GM21825 (cell line): Measurements from ENCODE around the gene DLGAP5.
A peak's percentile ranks its signal among the peaks of the same experiment; 100 is the strongest.

Experiments
- ATAC-seq: cut with Tn5 transposase; IDR thresholded peaks from one replicate; pipeline ENCODE4 v1.9.1; 2021; ENCODE audit warnings: mild to moderate bottlenecking, moderate library complexity; ENCODE audit not compliant: unreplicated experiment

Gene DLGAP5

DNA sequence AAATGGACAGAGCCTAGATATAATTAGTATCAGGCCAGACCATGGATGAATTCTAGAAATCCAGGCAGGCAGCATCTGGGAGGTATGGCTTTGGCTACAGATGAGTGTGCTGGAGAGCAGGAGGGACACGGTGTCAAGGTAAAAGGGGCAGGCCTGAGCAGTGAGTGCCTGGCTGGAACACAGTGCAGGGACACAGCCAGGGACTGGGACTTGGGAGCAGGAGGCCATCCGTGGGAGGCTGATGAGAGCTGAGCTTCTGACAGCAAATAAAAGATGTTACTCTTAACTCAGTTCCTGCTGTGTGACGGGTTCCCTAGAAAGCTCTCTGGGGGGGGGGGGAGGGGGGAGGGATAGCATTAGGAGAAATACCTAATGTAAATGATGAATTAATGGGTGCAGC is 75.9 kb downstream of the DLGAP5 start:
- no peak for ATAC-seq

DNA sequence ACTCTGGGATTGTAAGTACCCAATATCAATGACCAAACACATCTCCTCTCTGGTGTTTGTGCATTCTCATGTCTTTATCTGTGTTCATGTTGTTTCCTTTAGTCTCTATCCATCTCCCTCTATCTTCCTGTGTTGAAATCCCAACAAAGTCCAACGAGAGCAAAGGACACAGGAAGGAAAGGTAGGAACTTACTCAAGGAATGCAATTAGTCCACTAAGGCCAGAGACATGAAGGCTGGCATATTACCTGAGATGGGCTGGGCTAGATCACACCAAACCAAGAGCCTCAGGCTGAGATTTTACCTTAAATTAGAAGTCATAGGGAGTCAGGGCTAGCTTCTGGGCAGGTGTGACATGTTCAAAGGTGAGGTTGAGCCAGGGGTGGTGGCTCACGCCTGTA is 76.7 kb downstream of the DLGAP5 start:
- no peak for ATAC-seq

DNA sequence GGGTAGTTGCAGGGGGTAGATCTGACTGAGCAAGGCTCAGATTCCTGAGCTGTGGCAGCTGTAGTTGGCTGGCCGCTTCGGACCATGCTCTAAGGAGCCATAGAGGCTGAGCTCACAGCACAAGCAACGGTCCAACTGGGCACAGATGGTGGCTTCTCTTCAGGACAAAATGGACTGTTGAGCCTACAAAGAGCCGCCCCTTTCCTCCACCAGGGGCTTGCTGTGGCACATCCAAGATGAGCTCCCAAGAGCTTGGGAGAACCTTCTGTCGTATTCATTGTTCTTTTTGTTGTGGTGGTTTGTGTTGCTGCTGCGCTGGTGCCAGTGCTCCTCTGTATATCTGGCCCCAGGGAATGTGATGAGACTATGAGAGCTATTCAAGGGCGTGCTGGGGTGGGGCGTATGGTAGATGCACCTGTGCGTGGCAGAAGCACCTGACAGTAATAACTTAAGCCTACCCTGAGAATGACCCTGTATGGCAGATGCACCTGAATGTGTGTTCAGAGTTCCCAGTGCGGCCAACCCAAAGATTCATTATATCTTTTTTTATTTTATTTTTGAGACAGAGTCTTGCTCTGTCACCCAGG is 80.2 kb downstream of the DLGAP5 start:
- ATAC-seq: no peak

DNA sequence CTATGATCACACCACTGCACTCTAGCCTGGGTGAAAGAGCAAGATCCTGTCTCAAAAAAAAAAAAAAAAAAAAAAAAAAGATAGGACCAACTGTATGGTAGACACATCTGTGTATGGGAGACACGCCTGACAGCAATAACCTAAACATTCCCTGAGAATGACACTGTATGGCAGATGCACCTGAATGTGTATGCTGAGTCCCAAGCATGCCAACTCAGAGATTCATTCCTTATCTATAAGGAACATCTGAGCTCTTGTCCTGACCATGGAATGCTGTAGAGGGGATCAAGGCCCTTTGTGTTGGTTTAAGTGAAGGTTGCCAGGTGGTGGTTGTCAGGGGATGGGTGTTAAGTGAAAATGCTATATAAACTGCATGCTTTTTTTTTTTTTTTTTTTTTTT is 81.5 kb downstream of the DLGAP5 start:
- ATAC-seq: no peak

DNA sequence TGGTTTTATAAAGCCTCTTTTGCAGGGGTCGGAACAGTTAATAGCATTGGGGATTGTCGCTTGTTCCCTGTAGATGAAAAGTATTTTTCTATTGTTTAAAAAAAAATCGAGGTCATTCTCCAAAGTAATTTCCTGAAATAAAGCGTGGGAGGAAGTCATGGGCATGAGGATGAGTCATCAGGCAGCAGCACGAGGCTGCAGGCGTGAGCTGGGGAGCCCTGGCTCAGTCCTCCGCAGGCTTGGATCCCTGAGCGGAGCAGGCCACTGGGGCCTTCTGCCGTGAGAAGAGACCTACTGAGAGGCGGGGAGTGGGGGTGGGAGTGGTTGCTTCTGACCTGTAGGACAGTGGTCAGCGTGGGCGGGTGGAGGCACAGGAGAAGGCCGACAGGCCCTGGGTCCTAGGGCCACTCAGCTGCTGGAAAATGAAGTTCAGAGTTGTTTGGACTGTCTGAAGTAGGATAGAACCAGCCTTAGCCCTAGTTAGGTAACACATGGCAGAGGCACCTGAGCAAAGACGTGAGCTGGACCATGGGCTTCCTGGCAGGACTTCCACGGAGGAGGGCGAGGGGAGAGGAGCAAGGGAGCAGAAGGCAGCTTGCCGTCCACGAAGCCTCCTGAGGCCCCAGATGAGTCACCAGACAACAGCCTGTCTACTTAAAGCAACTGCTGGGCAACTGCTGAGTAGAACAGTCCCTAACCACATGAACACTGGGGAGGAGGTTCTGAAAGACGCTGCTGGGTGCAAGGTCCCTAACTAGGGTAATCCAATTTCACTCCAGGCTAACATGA is 83.4 kb downstream of the DLGAP5 start:
- peak; percentile 63 for ATAC-seq

DNA sequence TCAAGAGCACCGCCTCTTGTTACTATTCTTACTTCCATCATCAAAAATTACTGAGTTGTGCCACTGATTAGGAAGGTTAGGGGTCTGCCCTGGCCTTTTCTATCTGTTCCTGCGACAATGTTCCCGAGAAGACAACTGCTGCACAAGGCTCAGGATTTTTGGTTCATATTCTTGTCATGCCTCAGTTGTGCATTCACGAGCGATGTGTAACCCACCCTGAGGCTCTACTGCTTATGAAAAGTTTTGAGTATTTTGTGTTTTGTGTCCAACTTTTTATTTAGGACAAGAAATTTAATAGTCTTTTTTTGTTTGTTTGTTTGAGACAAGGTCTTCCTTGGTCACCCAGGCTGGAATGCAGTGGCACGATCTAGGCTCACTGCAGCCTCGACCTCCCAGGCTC is 85.4 kb downstream of the DLGAP5 start:
- ATAC-seq: no peak

DNA sequence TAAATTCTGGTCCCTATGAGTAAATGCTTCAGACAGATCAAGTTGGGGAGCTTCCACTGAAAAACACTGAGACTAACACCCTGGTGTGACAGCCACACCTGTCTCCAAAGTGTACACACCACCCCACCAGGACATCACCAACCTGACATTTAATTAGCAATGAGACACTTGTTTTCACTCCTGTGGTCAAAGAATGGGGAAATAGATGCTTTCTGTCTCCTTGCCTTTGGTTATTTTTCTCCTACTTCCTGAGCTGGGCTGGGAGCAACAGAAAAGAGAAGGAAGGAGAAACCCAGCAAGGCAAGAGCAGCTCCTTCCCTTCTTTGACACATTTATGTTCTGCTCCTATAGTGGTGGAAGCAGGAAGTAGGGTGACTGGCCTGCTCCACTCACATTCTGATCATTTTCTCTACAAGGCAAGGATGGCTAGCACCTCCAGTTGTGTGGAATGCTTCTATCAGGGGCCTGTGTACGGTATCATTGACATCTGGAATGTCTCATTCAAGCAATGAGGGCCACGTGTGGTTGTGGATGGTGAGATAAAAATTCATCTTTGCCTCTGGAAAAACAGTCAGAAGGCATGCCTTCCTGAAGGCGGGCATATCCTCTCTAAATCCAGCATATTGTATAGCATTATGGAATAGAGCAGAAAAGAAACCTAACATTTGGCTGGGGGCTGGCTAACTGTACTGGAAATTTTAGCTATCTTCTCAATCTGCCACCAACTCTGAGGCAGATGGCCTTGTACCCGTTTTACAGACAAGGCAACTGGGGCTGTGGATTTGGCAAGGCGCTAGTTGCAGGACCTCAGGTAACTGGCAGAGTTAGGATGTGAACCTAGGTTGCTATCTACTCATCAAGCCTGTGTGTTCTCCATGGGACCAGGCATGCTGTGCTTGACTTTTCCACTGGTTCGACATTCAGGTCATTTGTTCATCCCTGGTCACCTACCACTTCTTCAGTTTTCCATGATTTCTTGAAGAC is 87.1 kb downstream of the DLGAP5 start:
- ATAC-seq: no peak

DNA sequence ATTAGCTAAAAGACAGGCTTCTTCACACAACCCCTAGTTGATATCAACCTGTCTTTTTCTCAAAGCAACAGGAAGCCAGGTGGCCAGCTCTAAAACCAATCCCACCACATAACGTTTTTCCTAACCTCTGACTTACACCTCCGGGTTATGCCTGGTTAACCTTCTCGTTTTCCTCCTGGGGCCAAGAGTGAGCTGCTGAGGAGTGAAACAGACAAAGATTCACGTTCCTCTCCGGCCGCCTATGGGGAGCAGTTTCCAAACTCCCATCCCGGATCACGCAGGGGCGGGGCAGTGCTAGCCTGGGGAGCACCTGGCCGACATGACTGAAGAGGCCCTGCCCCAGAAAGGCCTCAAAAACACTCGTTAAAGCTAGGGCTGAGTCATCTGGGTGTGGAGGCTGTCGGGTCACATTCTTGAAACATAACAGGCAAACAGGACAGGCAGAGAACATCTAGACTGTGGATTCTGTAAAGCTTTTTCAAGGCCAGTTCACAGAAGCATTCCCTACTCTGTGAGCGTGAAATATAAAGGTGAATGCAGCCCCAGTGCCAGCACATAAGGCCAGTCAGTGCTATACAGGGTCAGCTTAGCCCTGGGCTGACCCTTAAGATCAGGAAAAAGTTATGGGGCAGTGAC is 88.3 kb downstream of the DLGAP5 start:
- peak; percentile 42 for ATAC-seq

DNA sequence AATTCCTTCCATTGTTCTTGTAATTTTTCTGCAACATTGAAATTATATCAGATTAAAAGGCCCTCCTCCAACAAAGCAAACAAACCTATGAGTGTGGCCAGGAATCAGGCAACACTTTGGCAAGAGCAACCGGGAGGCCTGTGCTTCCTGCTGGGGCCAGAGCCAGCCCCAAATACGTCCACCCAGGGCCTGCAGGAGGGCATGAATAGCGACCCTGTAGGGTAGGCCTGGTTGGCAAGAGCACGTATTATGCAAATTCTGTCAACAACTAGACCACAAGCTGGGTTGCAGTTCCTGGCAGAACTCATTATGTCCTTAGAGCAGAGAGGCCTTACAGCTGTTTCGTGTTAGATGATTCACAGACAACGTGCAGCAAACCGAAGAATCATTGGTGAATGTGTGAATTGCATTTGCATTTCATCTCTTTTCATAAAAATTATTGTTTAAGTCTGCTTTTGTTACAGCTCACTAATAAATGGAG is 89.2 kb downstream of the DLGAP5 start:
- peak; percentile 64 for ATAC-seq

DNA sequence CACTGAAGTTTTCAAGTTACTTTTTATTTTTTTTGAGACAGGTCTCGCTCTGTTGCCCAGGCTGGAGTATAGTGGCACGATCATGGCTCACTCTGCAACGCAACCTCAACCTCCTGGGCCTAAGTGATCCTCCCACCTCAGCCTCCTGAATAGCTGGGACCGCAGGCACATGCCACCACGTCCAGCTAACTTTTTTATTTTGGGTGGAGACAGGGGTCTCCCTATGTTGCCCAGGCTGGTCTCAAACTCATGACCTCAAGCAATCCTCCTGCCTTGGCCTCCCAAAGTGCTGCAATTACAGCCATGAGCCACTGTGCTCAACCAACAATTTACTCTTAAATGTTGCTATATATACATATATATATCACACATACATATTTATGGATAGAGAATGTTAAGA is 89.7 kb downstream of the DLGAP5 start:
- no peak for ATAC-seq

DNA sequence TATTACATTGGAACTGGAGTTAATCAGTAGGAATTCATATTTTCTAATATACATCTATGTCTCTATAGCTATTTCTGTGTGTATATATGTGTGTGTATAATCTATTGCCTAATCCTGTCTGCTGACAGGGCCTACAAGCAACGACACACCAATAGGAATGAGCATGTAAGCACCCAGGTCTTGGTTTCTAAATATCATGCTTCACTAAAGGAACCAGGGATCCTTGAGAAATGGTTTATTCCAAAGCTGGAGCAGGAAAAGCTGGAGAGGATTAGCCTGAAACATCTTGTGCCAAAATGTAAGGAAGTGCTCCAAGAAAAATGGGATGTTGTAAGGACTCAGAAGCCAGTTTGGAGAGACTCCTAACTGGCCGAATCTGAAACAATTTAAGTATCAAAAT is 91.6 kb downstream of the DLGAP5 start:
- ATAC-seq: no peak

DNA sequence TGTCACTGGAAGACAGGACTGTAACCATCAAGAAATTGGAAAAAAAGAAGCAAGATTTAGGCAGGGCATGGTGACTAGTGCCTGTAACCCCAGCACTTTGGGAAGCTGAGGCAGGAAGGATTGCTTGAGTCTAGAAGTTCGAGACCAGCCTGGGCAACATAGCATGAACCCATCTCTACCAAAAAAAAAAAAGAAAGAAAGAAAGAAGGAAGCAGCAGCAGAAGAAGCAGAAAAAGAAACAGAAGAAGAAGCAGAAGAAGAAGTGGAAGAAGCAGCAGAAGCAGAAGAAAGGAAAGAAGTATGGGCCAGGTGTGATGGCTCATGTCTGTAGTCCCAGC is 92.9 kb downstream of the DLGAP5 start:
- ATAC-seq: no peak
